ENCODE results near the gene PCP4L1.
A peak's percentile ranks its signal among the peaks of the same experiment; 100 is the strongest.
"Not testable (repeated sequence)": the region's sequence is repeated elsewhere in the genome, so short reads cannot be mapped to it uniquely, and the experiment has no call there.

The PCP4L1 gene

GRCh38 chr1:161258439-161259344 lies at the start of gene PCP4L1:
PCP4L1 (plus strand) TSS chr1:161258745; CDS start chr1:161258975, 230 bp downstream.
- DNase-seq = peak; percentile 49

GRCh38 chr1:161209790-161210409 lies 48.6 kb upstream of the PCP4L1 start:
- peak; percentile 72 for DNase-seq

- DNase-seq = no peak
Observed at GRCh38 chr1:161214369-161214768, 44.2 kb upstream of the PCP4L1 start.

- DNase-seq = no peak
Observed at GRCh38 chr1:161215076-161215475, 43.5 kb upstream of the PCP4L1 start, which contains the start of gene FCER1G. FCER1G (plus strand) TSS chr1:161215295; CDS start chr1:161215322, 27 bp downstream.

GRCh38 chr1:161216945-161217712 lies 41.4 kb upstream of the PCP4L1 start:
- no peak for DNase-seq

- no peak for DNase-seq
Observed at GRCh38 chr1:161217831-161218230, 40.7 kb upstream of the PCP4L1 start.

- DNase-seq = no peak
Observed at GRCh38 chr1:161218301-161219077, 40.1 kb upstream of the PCP4L1 start.

- no peak for DNase-seq
Observed at GRCh38 chr1:161219078-161219892, 39.3 kb upstream of the PCP4L1 start.

GRCh38 chr1:161220002-161220401 lies 38.5 kb upstream of the PCP4L1 start:
- no peak for DNase-seq

- DNase-seq = no peak
Observed at GRCh38 chr1:161222175-161223019, 36.1 kb upstream of the PCP4L1 start.

GRCh38 chr1:161223805-161224694 lies 34.5 kb upstream of the PCP4L1 start:
- DNase-seq = no peak

- not testable (repeated sequence) for DNase-seq
Observed at GRCh38 chr1:161224695-161225087, 33.9 kb upstream of the PCP4L1 start.

GRCh38 chr1:161225178-161225533 lies 33.4 kb upstream of the PCP4L1 start:
- DNase-seq = no peak

- DNase-seq = peak; percentile 99
Observed at GRCh38 chr1:161225534-161226319, 32.8 kb upstream of the PCP4L1 start, which contains the start of gene TOMM40L. TOMM40L (plus strand) TSS chr1:161226060; CDS start chr1:161226490, 430 bp downstream.

- no peak for DNase-seq
Observed at GRCh38 chr1:161226320-161226711, 32.2 kb upstream of the PCP4L1 start.

GRCh38 chr1:161226759-161227158 lies 31.8 kb upstream of the PCP4L1 start:
- DNase-seq = no peak

GRCh38 chr1:161227196-161227871 lies 31.2 kb upstream of the PCP4L1 start:
- peak; percentile 71 for DNase-seq

GRCh38 chr1:161228032-161228431 lies 30.5 kb upstream of the PCP4L1 start:
- DNase-seq = no peak

All from NCI-H187 treated with DMSO at 0.1 percent for 48 hours (cell line).